SU-DHL-6 (cell line): ENCODE results near the gene ZNF746.

ENCODE experiments used
- H2AFZ ChIP-seq: fragments of 200-600 bp; sonication (generic); 2 replicates; pipeline ENCODE4 v1.6.1; 2014; ENCODE audit warnings: low read depth, mild to moderate bottlenecking, moderate library complexity, mixed read lengths, antibody characterized with exemption, low read length; ENCODE audit not compliant: severe bottlenecking
- H3F3A ChIP-seq: fragments of 200-600 bp; shearing (Covaris generic); 2 replicates; pipeline ENCODE4 v1.6.0; 2016; ENCODE audit warnings: antibody characterized with exemption, mild to moderate bottlenecking; ENCODE audit not compliant: insufficient read depth
- H3K27ac ChIP-seq: fragments of 200-600 bp; sonication (generic); 2 replicates; pipeline ENCODE4 v1.5.1; 2016; ENCODE audit warnings: low read depth, mild to moderate bottlenecking, low read length, moderate library complexity, mixed read lengths
- H3K27me3 ChIP-seq: fragments of 200-600 bp; sonication (generic), shearing (Covaris generic); 2 replicates; pipeline ENCODE4 v1.6.0; 2014; ENCODE audit warnings: mild to moderate bottlenecking, low read length
- H3K36me3 ChIP-seq: fragments of 200-600 bp; sonication (generic); 2 replicates; pipeline ENCODE4 v1.6.1; 2014; ENCODE audit warnings: mild to moderate bottlenecking, low read length, mixed read lengths
- H3K4me2 ChIP-seq: fragments of 300-600, 200-600 bp; shearing (Covaris generic), sonication (generic); 2 replicates; pipeline ENCODE4 v1.6.0; 2014; ENCODE audit warnings: low read length, low read depth, mild to moderate bottlenecking; ENCODE audit not compliant: poor library complexity, severe bottlenecking
- H3K4me3 ChIP-seq: fragments of 200-600 bp; sonication (generic); 2 replicates; pipeline ENCODE4 v1.5.1; 2014; ENCODE audit warnings: antibody characterized with exemption, low read length, mild to moderate bottlenecking, mixed read lengths; ENCODE audit not compliant: insufficient read depth, poor library complexity, severe bottlenecking
- H3K79me2 ChIP-seq: fragments of 200-600 bp; sonication (generic); 2 replicates; pipeline ENCODE4 v1.6.1; 2014; ENCODE audit warnings: mild to moderate bottlenecking, low read length, moderate library complexity; ENCODE audit not compliant: insufficient read depth
- H3K9ac ChIP-seq: fragments of 200-600 bp; sonication (generic); 2 replicates; pipeline ENCODE4 v1.7.0; 2014; ENCODE audit warnings: mild to moderate bottlenecking, low read length
- H3K9me2 ChIP-seq: fragments of 200-600 bp; sonication (generic); replicated peaks from 2 replicates; pipeline ENCODE4 v1.6.1; 2014; ENCODE audit warnings: low read length; ENCODE audit not compliant: insufficient read depth
- H3K9me3 ChIP-seq: fragments of 200-600 bp; sonication (generic); 2 replicates; pipeline ENCODE4 v1.6.1; 2014; ENCODE audit warnings: low read length, mixed read lengths; ENCODE audit not compliant: insufficient read depth
- H4K20me1 ChIP-seq: fragments of 200-600 bp; sonication (generic); 2 replicates; pipeline ENCODE4 v1.6.1; 2014; ENCODE audit warnings: low read depth, mild to moderate bottlenecking, antibody characterized with exemption, low read length, moderate library complexity, mixed read lengths
- CTCF ChIP-seq: fragments of 200-600 bp; sonication (generic); IDR thresholded peaks from one replicate; pipeline ENCODE4 v1.5.1; 2017; ENCODE audit warnings: antibody characterized with exemption, mild to moderate bottlenecking, low read length, moderate library complexity; ENCODE audit not compliant: insufficient read depth, poor library complexity, severe bottlenecking
- EZH2phosphoT487 ChIP-seq: fragments of 200-600 bp; sonication (generic), shearing (Covaris generic); conservative IDR thresholded peaks from 2 replicates; pipeline ENCODE4 v1.6.1; 2018; ENCODE audit warnings: mild to moderate bottlenecking, antibody characterized with exemption, low read length, moderate library complexity, mixed read lengths

Gene ZNF746

GRCh38 chr7:149497467-149498261 lies at the start of gene ZNF746:
TSS of gene ZNF746 (minus strand) at chr7:149497809. CDS start at chr7:149497536, 273 bp downstream.
- Histone ChIP-seq H3K9me2 (no peaks in the 10 kb centered on the region), H4K20me1 (no peaks in the 10 kb centered on the region), H3K4me3 (peak within 1 kb of the TSS; percentile 67), H3F3A (0 out of 2 replicates have a peak, but pooled peaks cover 3% of the 10 kb centered on the region), H3K27me3 (no peaks in the 10 kb centered on the region), H3K79me2 (peaks cover 14% of the 10 kb centered on the region; the same call in 1 of the 2 replicates), H3K4me2 (peak within 1 kb of the TSS; percentile 72), H3K36me3 (no peaks in the 10 kb centered on the region), H2AFZ (peak within 1 kb of the TSS; percentile 87), H3K27ac (peak within 1 kb of the TSS; percentile 0; the same call in 1 of the 2 replicates), H3K9me3 (no peaks in the 10 kb centered on the region), H3K9ac (peak within 1 kb of the TSS; percentile 65)
- TF ChIP-seq EZH2phosphoT487 (no peak), CTCF (peak; percentile 12)

DNA sequence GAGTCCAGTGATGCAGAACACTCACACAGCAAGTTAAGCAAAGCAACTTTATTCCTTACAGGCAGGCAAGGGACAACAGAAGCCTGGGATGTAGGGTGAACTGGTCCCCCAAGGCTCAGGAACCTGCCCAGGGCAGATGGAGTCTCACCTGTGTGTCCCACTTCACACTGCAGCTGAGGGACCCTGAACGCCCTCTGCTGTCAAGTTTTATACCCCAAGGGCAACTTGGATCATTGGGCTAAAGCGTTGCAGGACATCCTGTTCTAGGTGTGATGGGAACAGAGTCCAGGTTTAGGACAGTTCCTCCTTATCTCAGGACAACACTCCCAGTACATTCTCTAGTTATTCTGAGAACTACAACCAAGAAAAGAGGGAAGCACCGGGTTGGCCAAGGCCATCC lies 49.5 kb upstream of the ZNF746 start:
- H3K27me3 ChIP-seq = no peaks in the 10 kb centered on the region
- no peaks in the 10 kb centered on the region for H3K9me3 ChIP-seq
- no peak overlapping the region for H3K9ac ChIP-seq
- no peaks in the 10 kb centered on the region for H4K20me1 ChIP-seq
- H3K79me2 ChIP-seq = no peaks in the 10 kb centered on the region
- H3K9me2 ChIP-seq = no peaks in the 10 kb centered on the region
- H2AFZ ChIP-seq = no peak overlapping the region
- TF ChIP-seq EZH2phosphoT487 (no peak), CTCF (peak; percentile 30)
- H3K4me2 ChIP-seq = no peak overlapping the region
- no peak overlapping the region for H3K4me3 ChIP-seq
- H3K36me3 ChIP-seq = no peaks in the 10 kb centered on the region
- no peaks in the 10 kb centered on the region for H3F3A ChIP-seq
- H3K27ac ChIP-seq = no peak overlapping the region

DNA sequence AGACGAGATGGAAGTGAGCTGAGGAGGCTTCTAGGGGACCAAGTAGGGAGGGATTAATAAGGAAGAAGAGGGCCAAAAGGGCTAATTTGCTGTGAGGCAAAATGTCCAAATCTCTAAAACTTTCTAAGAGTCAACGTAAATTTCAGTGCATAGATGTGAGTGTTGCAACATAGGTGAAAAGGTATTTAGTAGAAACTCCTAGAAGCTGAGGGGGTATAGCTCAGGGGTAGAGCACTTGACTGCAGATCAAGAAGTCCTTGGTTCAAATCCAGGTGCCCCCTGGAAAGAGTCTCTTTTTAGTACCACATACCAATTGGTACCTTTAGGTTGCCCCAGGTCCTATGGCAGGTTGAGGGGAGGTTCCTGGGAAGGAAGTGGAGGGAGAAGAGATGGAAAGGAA lies 48.7 kb upstream of the ZNF746 start:
- Histone ChIP-seq H3K9me2 (no peaks in the 10 kb centered on the region), H3K9me3 (no peaks in the 10 kb centered on the region), H3F3A (no peaks in the 10 kb centered on the region), H3K27ac (no peak overlapping the region), H3K9ac (no peak overlapping the region), H3K4me3 (no peak overlapping the region), H2AFZ (no peak overlapping the region), H3K36me3 (no peaks in the 10 kb centered on the region), H3K79me2 (no peaks in the 10 kb centered on the region), H3K4me2 (no peak overlapping the region), H3K27me3 (no peaks in the 10 kb centered on the region), H4K20me1 (no peaks in the 10 kb centered on the region)
- TF ChIP-seq CTCF = no peak
- TF ChIP-seq EZH2phosphoT487 = no peak
